Measurements from ENCODE around the gene AFAP1. TPM values are rescaled to one million over a fixed set of nuclear protein-coding genes. Genes with fewer than 3 reads are reported as not detected.

Gene AFAP1
- total and polyA plus RNA-seq, 8 donors = 23.6 to 31.4 (median 27.4) TPM

DNA sequence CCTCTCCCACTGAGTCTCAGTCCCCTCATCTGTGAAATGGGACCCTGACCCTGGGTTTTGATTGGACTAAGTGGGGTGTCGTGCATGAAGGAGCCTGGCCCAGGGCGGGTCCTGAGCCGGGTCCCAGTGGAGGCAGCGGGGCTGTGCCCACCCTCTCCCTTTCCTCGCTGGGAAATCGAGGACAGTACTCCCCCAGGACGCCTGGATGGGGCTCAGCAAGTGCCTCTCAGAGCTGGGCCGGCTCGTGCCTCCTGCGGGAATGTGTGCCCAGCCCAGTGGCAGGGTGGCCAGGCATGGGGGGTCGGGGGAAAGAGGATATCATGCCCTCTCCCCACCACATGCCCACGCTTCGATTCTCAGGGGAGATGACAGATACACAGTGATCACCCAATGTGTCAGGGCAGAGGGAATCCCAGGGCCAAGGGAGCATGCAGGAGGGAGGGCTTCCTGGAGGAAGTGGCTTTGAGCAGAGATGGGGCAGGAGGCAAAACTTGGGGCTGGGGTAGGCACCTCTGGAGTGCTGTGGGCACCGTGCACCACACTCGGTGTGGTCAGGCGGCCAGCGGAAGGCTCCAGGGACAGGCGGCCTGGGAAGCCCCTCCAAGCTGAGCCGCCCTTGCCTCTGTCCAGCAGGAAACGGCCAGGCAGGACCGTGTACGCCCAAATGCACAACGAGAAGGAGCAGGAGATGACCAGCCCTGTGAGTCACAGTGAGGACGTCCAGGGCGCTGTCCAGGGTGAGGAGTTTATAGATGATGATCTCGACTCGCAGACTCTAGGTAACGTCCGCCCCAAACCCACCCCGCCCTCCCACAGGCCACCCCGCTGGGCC is 203.0 kb downstream of the AFAP1 start:
- Histone ChIP-seq H3K27ac (no peak overlapping the region), H3K4me3 (no peak overlapping the region), H3K36me3 (peaks cover 0 to 7% of the 10 kb centered on the region in 2 donors), H3K9me3 (no peaks in the 10 kb centered on the region), H3K4me1 (no peaks in the 10 kb centered on the region), H3K27me3 (peaks cover 0 to 13% of the 10 kb centered on the region in 2 donors)
- intact Hi-C loops (cut with DNase I) = no loop called here
- TF ChIP-seq, protein P1, sequence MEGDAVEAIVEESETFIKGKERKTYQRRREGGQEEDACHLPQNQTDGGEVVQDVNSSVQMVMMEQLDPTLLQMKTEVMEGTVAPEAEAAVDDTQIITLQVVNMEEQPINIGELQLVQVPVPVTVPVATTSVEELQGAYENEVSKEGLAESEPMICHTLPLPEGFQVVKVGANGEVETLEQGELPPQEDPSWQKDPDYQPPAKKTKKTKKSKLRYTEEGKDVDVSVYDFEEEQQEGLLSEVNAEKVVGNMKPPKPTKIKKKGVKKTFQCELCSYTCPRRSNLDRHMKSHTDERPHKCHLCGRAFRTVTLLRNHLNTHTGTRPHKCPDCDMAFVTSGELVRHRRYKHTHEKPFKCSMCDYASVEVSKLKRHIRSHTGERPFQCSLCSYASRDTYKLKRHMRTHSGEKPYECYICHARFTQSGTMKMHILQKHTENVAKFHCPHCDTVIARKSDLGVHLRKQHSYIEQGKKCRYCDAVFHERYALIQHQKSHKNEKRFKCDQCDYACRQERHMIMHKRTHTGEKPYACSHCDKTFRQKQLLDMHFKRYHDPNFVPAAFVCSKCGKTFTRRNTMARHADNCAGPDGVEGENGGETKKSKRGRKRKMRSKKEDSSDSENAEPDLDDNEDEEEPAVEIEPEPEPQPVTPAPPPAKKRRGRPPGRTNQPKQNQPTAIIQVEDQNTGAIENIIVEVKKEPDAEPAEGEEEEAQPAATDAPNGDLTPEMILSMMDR (IDR thresholded peaks at IDR 0.05) = no peak
- DNase-seq = peak in 1 of 4 donors; percentile 67
- ATAC-seq = no peak

DNA sequence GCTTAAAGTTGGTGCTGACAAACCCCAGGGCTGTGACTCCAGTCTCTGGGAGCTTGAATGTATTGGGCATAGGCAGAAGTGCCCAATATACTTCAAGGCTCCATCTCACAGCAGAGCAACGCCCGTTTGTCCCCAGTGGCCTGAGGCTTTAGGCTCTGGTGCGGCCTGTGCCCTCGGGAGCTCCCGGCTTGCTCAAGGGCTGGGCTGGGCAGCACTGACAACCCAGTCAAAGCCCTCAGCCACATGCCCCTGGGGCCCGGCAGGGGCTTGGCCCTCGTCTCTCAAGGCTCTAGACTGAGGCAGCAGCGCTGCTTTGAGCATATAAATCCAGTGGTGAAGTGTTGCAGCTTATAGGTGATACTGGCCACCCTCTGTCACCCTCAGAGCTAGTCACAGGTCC is 203.7 kb downstream of the AFAP1 start:
- TF ChIP-seq, protein P1 (IDR thresholded peaks at IDR 0.05) = no peak
- no peak for ATAC-seq
- intact Hi-C loops (cut with DNase I) = no loop called here
- Histone ChIP-seq H3K36me3 (peaks cover 0 to 7% of the 10 kb centered on the region in 2 donors), H3K4me1 (no peaks in the 10 kb centered on the region), H3K27ac (no peak overlapping the region), H3K4me3 (no peak overlapping the region), H3K27me3 (peaks cover 0 to 13% of the 10 kb centered on the region in 2 donors), H3K9me3 (no peaks in the 10 kb centered on the region)
- DNase-seq = no peak

DNA sequence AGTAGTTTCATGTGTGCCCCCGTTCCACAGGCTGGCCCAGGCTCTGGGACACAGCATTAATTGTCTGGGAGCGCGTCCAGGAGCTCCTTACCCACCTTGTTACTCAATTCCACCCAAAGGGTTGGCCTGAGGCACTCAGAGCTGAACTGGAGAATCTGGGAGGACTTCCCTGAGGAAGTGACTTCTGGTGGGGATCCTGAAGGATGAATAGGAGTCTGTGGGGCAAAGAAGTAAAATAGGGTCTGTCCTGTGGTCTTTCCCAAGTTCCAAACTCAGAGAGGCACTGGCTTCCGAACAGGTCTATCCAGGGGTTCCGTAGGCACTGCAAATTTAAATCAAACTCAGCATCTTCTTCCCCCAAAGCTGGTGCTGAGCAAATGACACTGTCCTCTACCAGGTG is 204.3 kb downstream of the AFAP1 start:
- H3K9me3 ChIP-seq = no peaks in the 10 kb centered on the region
- peaks cover 0 to 13% of the 10 kb centered on the region in 2 donors for H3K27me3 ChIP-seq
- no peak overlapping the region for H3K27ac ChIP-seq
- ATAC-seq = no peak
- no peak overlapping the region for H3K4me3 ChIP-seq
- no peak for DNase-seq
- intact Hi-C loops (cut with DNase I) = no loop called here
- no peaks in the 10 kb centered on the region for H3K4me1 ChIP-seq
- TF ChIP-seq, protein P1 (IDR thresholded peaks at IDR 0.05) = no peak
- peaks cover 0 to 7% of the 10 kb centered on the region in 2 donors for H3K36me3 ChIP-seq

DNA sequence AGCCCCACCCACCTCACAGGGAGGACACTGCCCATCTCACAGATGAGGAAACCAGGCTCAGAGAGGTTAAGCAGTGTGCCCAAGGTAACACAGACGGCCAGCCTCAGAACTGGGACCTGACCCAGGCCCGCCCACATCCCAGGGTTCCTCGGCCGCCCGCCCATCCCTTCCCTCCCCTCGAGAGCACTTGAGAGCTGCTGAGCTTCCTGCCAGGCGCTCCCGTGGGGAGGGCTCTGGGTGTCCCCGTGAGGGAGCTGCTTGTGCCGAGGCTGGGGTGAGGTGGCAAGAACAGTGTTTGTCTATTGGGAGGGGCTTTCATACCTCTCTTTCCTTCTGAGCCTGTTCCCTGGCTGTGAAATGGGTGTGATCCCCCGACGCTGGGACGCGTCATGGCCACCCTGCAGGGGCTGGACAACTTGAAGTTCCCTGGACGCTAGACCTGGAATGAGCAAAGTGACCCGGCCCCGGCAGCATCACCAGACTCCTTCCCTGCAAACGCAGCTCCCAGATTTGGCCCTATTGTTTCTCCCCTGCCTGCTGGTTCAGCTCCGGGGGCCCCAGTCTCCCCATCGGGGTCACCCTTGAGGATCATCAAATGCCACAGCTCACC is 204.9 kb downstream of the AFAP1 start:
- peak; percentile 91 for ATAC-seq
- no peak overlapping the region for H3K27ac ChIP-seq
- peaks cover 0 to 7% of the 10 kb centered on the region in 2 donors for H3K36me3 ChIP-seq
- no peaks in the 10 kb centered on the region for H3K9me3 ChIP-seq
- DNase-seq = peak in 2 of 4 donors; percentile 78 to 88
- H3K4me3 ChIP-seq = no peak overlapping the region
- intact Hi-C loops (cut with DNase I) = no loop called here
- TF ChIP-seq, protein P1 (IDR thresholded peaks at IDR 0.05) = no peak
- H3K4me1 ChIP-seq = no peaks in the 10 kb centered on the region
- H3K27me3 ChIP-seq = peaks cover 0 to 13% of the 10 kb centered on the region in 2 donors

All from left lung (tissue), 10 donors.